Omental fat pad (tissue), 4 donors: Measurements from ENCODE around the gene KAT8. TPM values are rescaled to one million over a fixed set of nuclear protein-coding genes. Genes with fewer than 3 reads are reported as not detected.
A peak's percentile ranks its signal among the peaks of the same experiment; 100 is the strongest.

ENCODE experiments used
- ATAC-seq: fragments of 150-250 bp; one replicate; pipeline ENCODE4 v1.9.1; 2016; ENCODE audit warnings: mild to moderate bottlenecking, moderate library complexity; ENCODE audit not compliant: low FRiP score
- DNase-seq: peaks from one replicate; pipeline ENCODE4 v3.0.0-alpha.2; 2019; ENCODE audit warnings: low spot score
- CTCF ChIP-seq, 3 donors: fragments of 450-650 bp; IDR thresholded peaks; one replicate each; pipeline ENCODE4 v1.5.1; 2016 to 2017; ENCODE audit warnings: antibody characterized with exemption in 3 of 3, mild to moderate bottlenecking in 3 of 3, moderate library complexity in 2 of 3
- total RNA-seq, 4 donors: library from RNA; depleted of rRNA; stranded (reverse); fragments of >200 nt; gene quantifications; one replicate each; pipeline ENCODE4 v1.1.0, GENCODE V29; 2016

KAT8 gene
- total RNA-seq, 4 donors from 2014 or later = 39.4 to 72.2 (median 49.1) TPM

DNA sequence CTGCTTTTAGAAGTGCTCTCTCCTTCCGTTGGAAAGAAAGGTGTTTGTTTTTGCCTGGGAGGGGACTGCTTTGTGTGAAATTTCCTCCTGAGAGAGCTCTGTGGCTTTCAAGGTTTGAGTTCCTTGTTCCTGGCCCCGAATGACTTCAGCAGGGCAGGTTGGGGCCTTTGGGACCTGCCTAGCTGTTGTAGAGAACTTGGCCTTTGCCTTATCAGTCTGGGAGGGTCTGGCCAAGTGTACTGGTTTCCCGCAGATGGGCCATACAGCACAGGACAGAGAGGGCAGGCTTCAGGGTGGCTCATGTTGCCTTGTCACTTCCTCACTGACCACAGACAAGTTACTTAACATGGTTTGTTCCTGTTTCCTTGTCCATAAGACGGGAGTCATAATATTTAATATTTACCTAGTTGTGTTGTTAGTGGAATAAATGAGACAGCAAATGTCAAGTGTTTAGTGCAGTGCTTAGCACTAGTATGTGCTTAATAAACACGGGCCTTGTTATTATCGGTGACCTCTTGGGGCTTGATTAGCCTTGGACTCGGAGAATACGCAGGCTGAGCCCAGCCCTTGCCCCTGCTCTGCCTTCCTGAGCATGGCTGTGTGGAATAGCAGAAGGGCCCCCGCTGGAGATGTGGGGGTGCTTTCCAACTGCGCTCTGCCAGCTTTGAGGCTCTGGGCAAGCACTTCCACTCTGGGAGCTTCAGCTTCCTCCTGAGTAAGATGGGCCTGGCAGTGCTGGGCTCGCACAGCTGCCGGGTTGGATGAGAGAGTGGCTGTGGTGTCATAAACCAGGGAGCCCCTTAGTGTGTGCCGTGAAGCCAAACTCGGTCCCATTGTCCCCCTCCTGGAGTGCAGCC, 11.5 kb downstream of the KAT8 start:
- no peak for TF ChIP-seq CTCF (IDR thresholded peaks at IDR 0.05)
- peak; percentile 4 for ATAC-seq
- no peak for DNase-seq

DNA sequence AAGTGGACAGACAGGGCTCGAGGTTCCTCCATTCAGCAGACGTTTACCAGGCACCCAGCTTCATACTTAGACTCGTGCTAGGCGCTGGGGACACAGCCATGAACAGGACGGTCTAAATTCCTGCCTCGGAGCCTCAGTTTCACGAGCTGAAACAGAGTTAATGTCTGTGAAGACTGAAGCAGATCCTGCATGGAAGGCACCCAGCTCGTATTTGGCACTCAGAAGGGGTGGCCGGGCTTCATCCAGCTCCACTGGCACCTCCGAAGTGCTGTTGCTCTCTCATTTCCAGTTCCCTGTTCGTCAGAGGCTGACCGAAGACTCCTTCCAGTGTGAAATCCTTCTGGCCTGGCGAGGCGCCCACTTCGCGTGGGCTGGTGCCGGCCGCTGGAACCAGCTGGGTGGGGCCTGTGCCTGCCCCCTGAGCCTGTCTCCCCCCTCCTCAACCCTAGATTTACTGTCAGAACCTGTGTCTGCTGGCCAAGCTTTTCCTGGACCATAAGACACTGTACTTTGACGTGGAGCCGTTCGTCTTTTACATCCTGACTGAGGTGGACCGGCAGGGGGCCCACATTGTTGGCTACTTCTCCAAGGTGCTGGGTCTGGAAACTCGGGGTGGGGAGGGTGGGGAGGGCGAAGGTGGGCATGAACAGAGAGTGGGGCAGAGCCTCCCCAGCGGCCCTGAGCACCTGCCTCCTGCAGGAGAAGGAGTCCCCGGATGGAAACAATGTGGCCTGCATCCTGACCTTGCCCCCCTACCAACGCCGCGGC, 12.3 kb downstream of the KAT8 start:
- TF ChIP-seq CTCF (IDR thresholded peaks at IDR 0.05) = no peak
- ATAC-seq (peak; percentile 82), DNase-seq (peak; percentile 65)

GRCh38 chr16:31130336-31130891, 12.9 kb downstream of the KAT8 start:
- ATAC-seq (peak; percentile 17), DNase-seq (no peak)
- no peak for TF ChIP-seq CTCF (IDR thresholded peaks at IDR 0.05)

- no peak for TF ChIP-seq CTCF (IDR thresholded peaks at IDR 0.05)
- no peak for DNase-seq
- ATAC-seq = no peak
Observed at GRCh38 chr16:31130899-31131298, 13.4 kb downstream of the KAT8 start.

- DNase-seq (no peak), ATAC-seq (no peak)
- no peak for TF ChIP-seq CTCF (IDR thresholded peaks at IDR 0.05)
Observed at GRCh38 chr16:31131416-31131815, 14.0 kb downstream of the KAT8 start.

GRCh38 chr16:31131841-31132271, 14.4 kb downstream of the KAT8 start:
- no peak for ATAC-seq
- DNase-seq = no peak
- no peak for TF ChIP-seq CTCF (IDR thresholded peaks at IDR 0.05)
